Upper lobe of left lung (tissue), 6 donors: ENCODE measurements around the gene SETD2. TPM values are rescaled to one million over a fixed set of nuclear protein-coding genes. Genes with fewer than 3 reads are reported as not detected.

Experiments used
- ATAC-seq, 2 donors: fragments of 200-7000 bp; cut with Tn5 transposase; one replicate each; pipeline ENCODE4 v1.9.1; 2022; ENCODE audit warnings: mild to moderate bottlenecking in 2 of 2, moderate library complexity in 2 of 2; ENCODE audit not compliant: low FRiP score in 2 of 2
- DNase-seq, 2 donors: peaks; one replicate each; pipeline ENCODE4 v3.0.0-alpha.2; 2019 to 2020
- H3K27ac ChIP-seq, 4 donors: fragments of 200-600 bp; sonication (generic); one replicate each; pipeline ENCODE4 v1.5.1; 2016 to 2019
- H3K27me3 ChIP-seq, 4 donors: fragments of 200-600 bp; sonication (generic); one replicate each; pipeline ENCODE4 v1.5.1; 2017 to 2019
- H3K36me3 ChIP-seq, 4 donors: fragments of 200-600 bp; sonication (generic); one replicate each; pipeline ENCODE4 v1.5.1; 2016 to 2019
- H3K4me1 ChIP-seq, 4 donors: fragments of 200-600 bp; sonication (generic); one replicate each; pipeline ENCODE4 v1.5.1; 2018 to 2019
- H3K4me3 ChIP-seq, 4 donors: fragments of 200-600 bp; sonication (generic); one replicate each; pipeline ENCODE4 v1.5.1; 2017 to 2019; ENCODE audit warnings: mild to moderate bottlenecking in 2 of 4, moderate library complexity in 1 of 4
- H3K9me3 ChIP-seq, 4 donors: fragments of 200-600 bp; sonication (generic); one replicate each; pipeline ENCODE4 v1.5.1; 2018 to 2019
- CTCF ChIP-seq, 6 experiments: fragments of 450-650 bp in 4 of 6; fragments of 200-600 bp in 2 of 6; sonication (generic) in 2 of 6; IDR thresholded peaks; one replicate each; pipeline ENCODE4 v1.5.1; 2016 to 2019; ENCODE audit warnings: antibody characterized with exemption in 6 of 6
- EP300 ChIP-seq, 4 donors: sonication (generic); formaldehyde crosslinking; IDR thresholded peaks; one replicate each; pipeline ENCODE4 v1.5.1; 2017; ENCODE audit warnings: antibody characterized with exemption in 4 of 4, control low read depth in 2 of 4
- POLR2A ChIP-seq, 4 donors: fragments of 450-650 bp; IDR thresholded peaks; one replicate each; pipeline ENCODE4 v1.5.1; 2016 to 2017; ENCODE audit warnings: antibody characterized with exemption in 4 of 4, mild to moderate bottlenecking in 2 of 4
- POLR2AphosphoS5 ChIP-seq, 2 donors: sonication (generic); formaldehyde crosslinking; IDR thresholded peaks; one replicate each; pipeline ENCODE4 v1.5.1; 2017; ENCODE audit warnings: antibody characterized with exemption in 2 of 2
- WGBS, 2 donors: methylation state at CpG; one replicate each; pipeline ENCODE4 v1.1.5; 2017 to 2018; 5-methylcytosine and 5-hydroxymethylcytosine counted together
- total RNA-seq, 6 donors: library from RNA; depleted of rRNA in 4 of 6; stranded (reverse); fragments of >200 nt in 4 of 6; gene quantifications; one replicate each; pipeline versions ENCODE4 v1.1.0 to v1.2.1, GENCODE V29; 2016 to 2021
- donor health status: DM: no; HTN: no; CAD: no; lungs with moderate emphysema.
- donor health status: DM: no; HTN: yes; CAD: no; lungs with severe emphysema.

The SETD2 gene
- total RNA-seq, 6 donors from 2014 or later = 33.8 to 111 (median 53.5) TPM

- Histone ChIP-seq H3K36me3 (peaks cover 11 to 92% (median 78%) of the 10 kb centered on the region in 4 donors), H3K9me3 (no peaks in the 10 kb centered on the region), H3K27me3 (no peaks in the 10 kb centered on the region), H3K4me3 (no peak overlapping the region), H3K27ac (no peak overlapping the region), H3K4me1 (peaks cover 5 to 10% (median 6%) of the 10 kb centered on the region in 4 donors)
- TF ChIP-seq CTCF (IDR thresholded peaks at IDR 0.05) = no peak
- no peak for TF ChIP-seq POLR2A (IDR thresholded peaks at IDR 0.05)
- peak in 1 of 2 donors; percentile 10 for DNase-seq
- 93 to 96% methylated on average over 7 to 17 of the region's 17 CpGs for WGBS, 2 donors
- ATAC-seq = no peak
Measured at GRCh38 chr3:47004369-47005211, 159.3 kb downstream of the SETD2 start.

GRCh38 chr3:47003461-47004368 is 160.2 kb downstream of the SETD2 start:
- DNase-seq = peak in 1 of 2 donors; percentile 18
- H3K27ac ChIP-seq = peak overlapping the region in 1 of 4 donors; percentile 5
- no peak for ATAC-seq
- peaks cover under 1 to 3% (median 1%) of the 10 kb centered on the region in 4 donors for H3K4me1 ChIP-seq
- TF ChIP-seq EP300 (IDR thresholded peaks at IDR 0.05) (no peak), POLR2A (IDR thresholded peaks at IDR 0.05) (no peak), POLR2AphosphoS5 (IDR thresholded peaks at IDR 0.05) (no peak), CTCF (IDR thresholded peaks at IDR 0.05) (no peak)
- H3K36me3 ChIP-seq = peaks cover 12 to 100% (median 87%) of the 10 kb centered on the region in 4 donors
- no peak overlapping the region for H3K4me3 ChIP-seq
- no peaks in the 10 kb centered on the region for H3K9me3 ChIP-seq
- WGBS, 2 donors = 96% methylated on average over 26 to 27 of the region's 27 CpGs
- H3K27me3 ChIP-seq = no peaks in the 10 kb centered on the region

GRCh38 chr3:47003056-47003410 is 160.9 kb downstream of the SETD2 start:
- Histone ChIP-seq H3K4me3 (no peak overlapping the region), H3K27ac (peak overlapping the region in 1 of 4 donors; percentile 5), H3K27me3 (no peaks in the 10 kb centered on the region), H3K36me3 (peaks cover 12 to 100% (median 87%) of the 10 kb centered on the region in 4 donors), H3K9me3 (no peaks in the 10 kb centered on the region), H3K4me1 (peaks cover 0 to 3% (median 0%) of the 10 kb centered on the region in 4 donors)
- ATAC-seq (no peak), DNase-seq (no peak)
- TF ChIP-seq POLR2A (IDR thresholded peaks at IDR 0.05) (no peak), EP300 (IDR thresholded peaks at IDR 0.05) (no peak), POLR2AphosphoS5 (IDR thresholded peaks at IDR 0.05) (no peak), CTCF (IDR thresholded peaks at IDR 0.05) (no peak)
- WGBS, 2 donors = 88 to 91% methylated on average over 4 to 10 of the region's 10 CpGs

- peaks cover 0 to 8% (median 0%) of the 10 kb centered on the region in 4 donors for H3K4me1 ChIP-seq
- no peak overlapping the region for H3K4me3 ChIP-seq
- no peak for TF ChIP-seq POLR2A (IDR thresholded peaks at IDR 0.05)
- no peak for TF ChIP-seq CTCF (IDR thresholded peaks at IDR 0.05)
- no peak for TF ChIP-seq EP300 (IDR thresholded peaks at IDR 0.05)
- H3K27ac ChIP-seq = peak overlapping the region in 2 of 4 donors; percentile 31 to 61
- WGBS, 2 donors = 86 to 89% methylated on average over 23 to 33 of the region's 35 CpGs
- H3K9me3 ChIP-seq = no peaks in the 10 kb centered on the region
- no peak for ATAC-seq
- peaks cover 12 to 100% (median 88%) of the 10 kb centered on the region in 4 donors for H3K36me3 ChIP-seq
- no peaks in the 10 kb centered on the region for H3K27me3 ChIP-seq
- no peak for DNase-seq
Measured at GRCh38 chr3:47002171-47003055, 161.5 kb downstream of the SETD2 start.
